H9 (cell line): ENCODE measurements around the gene LAMB4. TPM values are rescaled to one million over a fixed set of nuclear protein-coding genes. Genes with fewer than 3 reads are reported as not detected.

Experiments used
- DNase-seq: peaks from one replicate; pipeline ENCODE4 v3.0.0-alpha.2; 2017
- H2AFZ ChIP-seq: one replicate; pipeline ENCODE4 v1.6.1; 2013; ENCODE audit warnings: mild to moderate bottlenecking, low read length, control low read depth, moderate library complexity
- H2AK5ac ChIP-seq: 2 replicates; pipeline ENCODE4 v1.6.1; 2013; ENCODE audit warnings: low read length, control low read depth, mixed read lengths; ENCODE audit not compliant: insufficient read length
- H2BK120ac ChIP-seq: one replicate; pipeline ENCODE4 v1.6.1; 2013; ENCODE audit warnings: low read depth, mild to moderate bottlenecking, low read length, control low read depth, inconsistent platforms; ENCODE audit not compliant: poor library complexity, severe bottlenecking
- H2BK12ac ChIP-seq: 2 replicates; pipeline ENCODE4 v1.6.1; 2013; ENCODE audit warnings: low read length, control low read depth, mixed read lengths, low read depth; ENCODE audit not compliant: insufficient read length
- H2BK15ac ChIP-seq: 2 replicates; pipeline ENCODE4 v1.6.1; 2013; ENCODE audit warnings: low read depth, low read length, control low read depth
- H2BK20ac ChIP-seq: one replicate; pipeline ENCODE4 v1.6.1; 2013; ENCODE audit warnings: low read depth, mild to moderate bottlenecking, low read length, control low read depth, inconsistent platforms; ENCODE audit not compliant: poor library complexity, severe bottlenecking
- H2BK5ac ChIP-seq: 2 replicates; pipeline ENCODE4 v1.6.1; 2013; ENCODE audit warnings: low read length, control low read depth, mixed read lengths; ENCODE audit not compliant: insufficient read length
- H3K14ac ChIP-seq: 2 replicates; pipeline ENCODE4 v1.6.1; 2013; ENCODE audit warnings: low read length, control low read depth; ENCODE audit not compliant: insufficient read depth
- H3K18ac ChIP-seq: 2 replicates; pipeline ENCODE4 v1.6.1; 2013; ENCODE audit warnings: low read depth, mild to moderate bottlenecking, mixed read lengths, low read length, control low read depth; ENCODE audit not compliant: insufficient read length
- H3K23ac ChIP-seq: 2 replicates; pipeline ENCODE4 v1.6.1; 2013; ENCODE audit warnings: low read length, control low read depth, mixed read lengths, low read depth; ENCODE audit not compliant: insufficient read length
- H3K23me2 ChIP-seq: 2 replicates; pipeline ENCODE4 v1.6.1; 2013; ENCODE audit warnings: low read depth, mild to moderate bottlenecking, mixed read lengths, low read length, control low read depth; ENCODE audit not compliant: insufficient read length, poor library complexity, severe bottlenecking
- H3K27ac ChIP-seq: 2 replicates; pipeline ENCODE4 v1.5.1; 2013; ENCODE audit warnings: low read length, control low read depth, mixed read lengths, low read depth; ENCODE audit not compliant: insufficient read length
- H3K27me3 ChIP-seq: 2 replicates; pipeline ENCODE4 v1.6.1; 2013; ENCODE audit warnings: low read length, control low read depth, inconsistent platforms; ENCODE audit not compliant: insufficient read depth
- H3K4ac ChIP-seq: 2 replicates; pipeline ENCODE4 v1.6.1; 2013; ENCODE audit warnings: low read depth, mild to moderate bottlenecking, control low read depth, inconsistent platforms, low read length, moderate library complexity
- H3K4me1 ChIP-seq: 2 replicates; pipeline ENCODE4 v1.6.1; 2013; ENCODE audit warnings: low read length, control low read depth, inconsistent platforms; ENCODE audit not compliant: insufficient read depth
- H3K4me2 ChIP-seq: 2 replicates; pipeline ENCODE4 v1.6.1; 2013; ENCODE audit warnings: low read length, control low read depth, mixed read lengths; ENCODE audit not compliant: insufficient read length, insufficient read depth
- H3K56ac ChIP-seq: 2 replicates; pipeline ENCODE4 v1.6.1; 2013; ENCODE audit warnings: low read depth, mild to moderate bottlenecking, mixed read lengths, low read length, control low read depth; ENCODE audit not compliant: insufficient read length
- H3K79me1 ChIP-seq: 2 replicates; pipeline ENCODE4 v1.6.1; 2013; ENCODE audit warnings: low read depth, mild to moderate bottlenecking, moderate library complexity, low read length, control low read depth, inconsistent platforms; ENCODE audit not compliant: insufficient read depth, poor library complexity, severe bottlenecking
- H3K79me2 ChIP-seq: 2 replicates; pipeline ENCODE4 v1.6.1; 2013; ENCODE audit warnings: low read length, control low read depth, inconsistent platforms; ENCODE audit not compliant: insufficient read depth
- H3K9ac ChIP-seq: 2 replicates; pipeline ENCODE4 v1.6.1; 2013; ENCODE audit warnings: low read length, control low read depth, mixed read lengths; ENCODE audit not compliant: insufficient read length; ENCODE audit errors: extremely low read depth
- H3K9me3 ChIP-seq: one replicate; pipeline ENCODE4 v1.6.1; 2013; ENCODE audit warnings: low read depth, low read length, inconsistent platforms; ENCODE audit not compliant: control insufficient read depth
- H3T11ph ChIP-seq: one replicate; pipeline ENCODE4 v1.6.1; 2013; ENCODE audit warnings: mild to moderate bottlenecking, low read length, control low read depth, inconsistent platforms
- H4K20me1 ChIP-seq: one replicate; pipeline ENCODE4 v1.6.1; 2013; ENCODE audit not compliant: control insufficient read depth, insufficient read length, insufficient read depth
- H4K5ac ChIP-seq: 2 replicates; pipeline ENCODE4 v1.6.1; 2013; ENCODE audit warnings: low read depth, mild to moderate bottlenecking, mixed read lengths, low read length, control low read depth; ENCODE audit not compliant: insufficient read length
- H4K8ac ChIP-seq: replicated peaks from 2 replicates; pipeline ENCODE4 v1.6.1; 2013; ENCODE audit warnings: low read length, control low read depth, mixed read lengths, low read depth; ENCODE audit not compliant: insufficient read length
- H4K91ac ChIP-seq: 2 replicates; pipeline ENCODE4 v1.6.1; 2013; ENCODE audit warnings: low read depth, mild to moderate bottlenecking, moderate library complexity, mixed read lengths, low read length, control low read depth; ENCODE audit not compliant: insufficient read length
- H3K27ac Mint-ChIP-seq, 3 experiments: 2 replicates in 2 of 3; 3 replicates in 1 of 3; pipeline ENCODE4 v1.8.0; 2020 to 2021; ENCODE audit warnings: mixed read lengths in 3 of 3, mild to moderate bottlenecking in 1 of 3, moderate library complexity in 1 of 3
- H3K27me3 Mint-ChIP-seq: 2 replicates; pipeline ENCODE4 v1.8.0; 2021; ENCODE audit warnings: low read depth, mild to moderate bottlenecking, moderate library complexity, mixed read lengths
- H3K36me3 Mint-ChIP-seq, 3 experiments: 2 replicates in 2 of 3; 3 replicates in 1 of 3; pipeline ENCODE4 v1.8.0; 2020 to 2021; ENCODE audit warnings: low read depth in 3 of 3, mixed read lengths in 3 of 3; ENCODE audit not compliant: insufficient read depth in 1 of 3
- H3K4me1 Mint-ChIP-seq, 2 experiments: 2 replicates each; pipeline ENCODE4 v1.8.0; 2020; ENCODE audit warnings: mixed read lengths in 2 of 2
- H3K4me3 Mint-ChIP-seq, 2 experiments: 2 replicates in 1 of 2; 3 replicates in 1 of 2; pipeline ENCODE4 v1.8.0; 2020 to 2021; ENCODE audit warnings: mild to moderate bottlenecking in 2 of 2, mixed read lengths in 2 of 2, moderate library complexity in 1 of 2
- H3K9me3 Mint-ChIP-seq, 2 experiments: 2 replicates in 1 of 2; 3 replicates in 1 of 2; pipeline ENCODE4 v1.8.0; 2020; ENCODE audit warnings: mild to moderate bottlenecking in 2 of 2, mixed read lengths in 2 of 2, moderate library complexity in 1 of 2
- CTCF ChIP-seq: fragments of 200-600 bp; sonication (generic); conservative IDR thresholded peaks from 3 replicates; pipeline ENCODE4 v1.8.0; 2021; ENCODE audit warnings: antibody characterized with exemption, mild to moderate bottlenecking
- WGBS: extraction: QIAGEN DNeasy Blood & Tissue Kit; methylation state at CpG from one replicate; pipeline ENCODE4 v1.1.7; 2013; ENCODE audit warnings: missing lambda C conversion rate, low lambda C conversion rate, mixed read lengths; ENCODE audit not compliant: insufficient read length; ENCODE audit errors: extremely low coverage; 5-methylcytosine and 5-hydroxymethylcytosine counted together
- total RNA-seq: library from RNA; stranded (reverse); gene quantifications from 2 replicates; pipeline ENCODE4 v1.2.1, GENCODE V29; 2021

LAMB4 gene
- total RNA-seq, 1 experiment from 2014 or later: not detected

- no peak overlapping the region for H2BK120ac ChIP-seq
- no peak overlapping the region for H2BK5ac ChIP-seq
- no peak overlapping the region for H3K4ac ChIP-seq
- WGBS: no CpG with 5 or more reads among the region's 2 CpGs
- H3K14ac ChIP-seq: no peak overlapping the region
- no peak overlapping the region for H3T11ph ChIP-seq
- H2AFZ ChIP-seq: no peak overlapping the region
- H3K9ac ChIP-seq: no peak overlapping the region
- H3K4me2 ChIP-seq: no peak overlapping the region
- Mint-ChIP-seq H3K4me3 (no peak overlapping the region), H3K36me3 (no peaks in the 10 kb centered on the region), H3K27ac (no peak overlapping the region), H3K27me3 (peaks cover 4% of the 10 kb centered on the region), H3K4me1 (no peaks in the 10 kb centered on the region), H3K9me3 (no peaks in the 10 kb centered on the region)
- H3K27ac ChIP-seq: no peak overlapping the region
- no peak overlapping the region for H3K18ac ChIP-seq
- H3K23me2 ChIP-seq: no peaks in the 10 kb centered on the region
- no peak overlapping the region for H4K8ac ChIP-seq
- no peaks in the 10 kb centered on the region for H3K4me1 ChIP-seq
- H3K56ac ChIP-seq: no peak overlapping the region
- H2AK5ac ChIP-seq: no peak overlapping the region
- H2BK20ac ChIP-seq: no peak overlapping the region
- DNase-seq: no peak
- H3K27me3 ChIP-seq: no peaks in the 10 kb centered on the region
- TF ChIP-seq CTCF: peak; percentile 64
- no peak overlapping the region for H2BK12ac ChIP-seq
- no peaks in the 10 kb centered on the region for H3K79me2 ChIP-seq
- no peaks in the 10 kb centered on the region for H3K79me1 ChIP-seq
- H3K23ac ChIP-seq: no peak overlapping the region
- no peaks in the 10 kb centered on the region for H3K9me3 ChIP-seq
- no peak overlapping the region for H4K91ac ChIP-seq
- H4K20me1 ChIP-seq: no peaks in the 10 kb centered on the region
- no peak overlapping the region for H2BK15ac ChIP-seq
- no peak overlapping the region for H4K5ac ChIP-seq
These were observed 113.1 kb downstream of the LAMB4 start for GRCh38 chr7:108016841-108017775.
